ENCODE results near the gene PYM1.

- no peak for TF ChIP-seq CTCF (IDR thresholded peaks at IDR 0.05 in 8 of 11, conservative IDR thresholded peaks at IDR 0.05 in 3 of 11)
- TF ChIP-seq POLR2A (IDR thresholded peaks at IDR 0.05), result no peak
Measured at GRCh38 chr12:55865327-55865726, 62.4 kb downstream of the PYM1 start.
